Liver (tissue), 9 donors: ENCODE data around the gene PEX5L. TPM values are rescaled to one million over a fixed set of nuclear protein-coding genes. Genes with fewer than 3 reads are reported as not detected.

ENCODE experiments used
- DNase-seq: peaks from one replicate; pipeline ENCODE4 v3.0.0-alpha.2; 2017; ENCODE audit warnings: low spot score
- H3K27ac ChIP-seq, 2 donors: one replicate each; pipeline ENCODE4 v1.7.0; 2013; ENCODE audit warnings: inconsistent platforms in 2 of 2, low read length in 2 of 2, control low read depth in 1 of 2, low read depth in 1 of 2, mild to moderate bottlenecking in 1 of 2
- H3K27me3 ChIP-seq, 4 donors: one replicate each; pipeline versions ENCODE4 v1.6.1 to v1.7.0; 2013; ENCODE audit warnings: low read length in 3 of 4, inconsistent platforms in 1 of 4, mild to moderate bottlenecking in 1 of 4, moderate library complexity in 1 of 4; ENCODE audit not compliant: control insufficient read depth in 4 of 4, insufficient read depth in 4 of 4
- H3K36me3 ChIP-seq, 4 donors: one replicate each; pipeline versions ENCODE4 v1.6.1 to v1.7.0; 2013; ENCODE audit warnings: low read length in 3 of 4, mild to moderate bottlenecking in 3 of 4, low read depth in 1 of 4, moderate library complexity in 1 of 4; ENCODE audit not compliant: control insufficient read depth in 4 of 4, insufficient read depth in 3 of 4
- H3K4me1 ChIP-seq, 4 donors: one replicate each; pipeline versions ENCODE4 v1.6.1 to v1.7.0; 2013; ENCODE audit warnings: low read length in 3 of 4, mild to moderate bottlenecking in 3 of 4, moderate library complexity in 1 of 4; ENCODE audit not compliant: control insufficient read depth in 4 of 4, insufficient read depth in 4 of 4
- H3K4me3 ChIP-seq, 3 donors: one replicate each; pipeline versions ENCODE4 v1.6.1 to v1.7.0; 2013; ENCODE audit warnings: low read length in 3 of 3, control low read depth in 1 of 3, low read depth in 1 of 3, mild to moderate bottlenecking in 1 of 3
- H3K9ac ChIP-seq, 2 donors: one replicate each; pipeline ENCODE4 v1.7.0; 2013; ENCODE audit warnings: low read length in 2 of 2, mild to moderate bottlenecking in 2 of 2, moderate library complexity in 2 of 2, control low read depth in 1 of 2, low read depth in 1 of 2
- H3K9me3 ChIP-seq, 4 donors: one replicate each; pipeline versions ENCODE4 v1.6.1 to v1.7.0; 2013; ENCODE audit warnings: low read length in 3 of 4; ENCODE audit not compliant: control insufficient read depth in 4 of 4
- CTCF ChIP-seq: fragments of 150-350 bp; IDR thresholded peaks from 2 replicates; pipeline ENCODE4 v1.5.1; 2017; ENCODE audit warnings: improper control_type of control experiment, low read depth, low read length; ENCODE audit not compliant: missing input control
- EGR1 ChIP-seq, 2 donors: IDR thresholded peaks; 2 replicates each; pipeline ENCODE4 v1.6.1; 2016 to 2018; ENCODE audit warnings: antibody characterized with exemption in 2 of 2, low read depth in 2 of 2
- FOXA1 ChIP-seq: IDR thresholded peaks from 2 replicates; pipeline ENCODE4 v1.6.1; 2016; ENCODE audit warnings: antibody characterized with exemption
- FOXA2 ChIP-seq: IDR thresholded peaks from 2 replicates; pipeline ENCODE4 v1.6.1; 2016; ENCODE audit warnings: antibody characterized with exemption
- GABPA ChIP-seq, 2 donors: IDR thresholded peaks in 1 of 2; conservative IDR thresholded peaks in 1 of 2; 2 replicates each; pipeline ENCODE4 v1.6.1; 2016; ENCODE audit warnings: antibody characterized with exemption in 2 of 2, mild to moderate bottlenecking in 1 of 2, moderate library complexity in 1 of 2
- HNF4A ChIP-seq, 2 donors: conservative IDR thresholded peaks; 2 replicates each; pipeline ENCODE4 v1.6.1; 2016; ENCODE audit warnings: antibody characterized with exemption in 2 of 2, mild to moderate bottlenecking in 2 of 2
- HNF4G ChIP-seq: IDR thresholded peaks from 2 replicates; pipeline ENCODE4 v1.6.1; 2016; ENCODE audit warnings: antibody characterized with exemption
- JUND ChIP-seq, 2 donors: IDR thresholded peaks; 2 replicates each; pipeline ENCODE4 v1.6.1; 2016; ENCODE audit warnings: antibody characterized with exemption in 2 of 2
- NR2F2 ChIP-seq: IDR thresholded peaks from 2 replicates; pipeline ENCODE4 v1.6.1; 2016; ENCODE audit warnings: antibody characterized with exemption
- RAD21 ChIP-seq, 2 donors: IDR thresholded peaks; 2 replicates each; pipeline ENCODE4 v1.6.1; 2016; ENCODE audit warnings: antibody characterized with exemption in 2 of 2, mild to moderate bottlenecking in 2 of 2
- RXRA ChIP-seq, 2 donors: IDR thresholded peaks; 2 replicates each; pipeline ENCODE4 v1.6.1; 2017 to 2018; ENCODE audit warnings: antibody characterized with exemption in 2 of 2, mild to moderate bottlenecking in 1 of 2
- SP1 ChIP-seq: IDR thresholded peaks from 2 replicates; pipeline ENCODE4 v1.6.1; 2018; ENCODE audit warnings: antibody characterized with exemption, mild to moderate bottlenecking
- TAF1 ChIP-seq: conservative IDR thresholded peaks from 2 replicates; pipeline ENCODE4 v1.6.1; 2016; ENCODE audit warnings: antibody characterized with exemption, mild to moderate bottlenecking
- YY1 ChIP-seq: IDR thresholded peaks from 2 replicates; pipeline ENCODE4 v1.6.1; 2016; ENCODE audit warnings: antibody characterized with exemption, mild to moderate bottlenecking
- ZBTB33 ChIP-seq: IDR thresholded peaks from 2 replicates; pipeline ENCODE4 v1.6.1; 2016; ENCODE audit warnings: antibody characterized with exemption
- WGBS: extraction: QIAGEN DNeasy Blood & Tissue Kit; methylation state at CpG from one replicate; pipeline ENCODE4 v1.1.7; 2013; 5-methylcytosine and 5-hydroxymethylcytosine counted together
- polyA plus RNA-seq, 2 donors: library from polyadenylated mRNA; stranded (reverse) in 1 of 2; unstranded in 1 of 2; fragments of 200-250 nt in 1 of 2; fragments of >200 nt in 1 of 2; fragmentation: Nextera tagmentation in 1 of 2; extraction: Ambion mirVana in 1 of 2; gene quantifications; one replicate each; pipeline versions ENCODE4 v1.2.1 to v1.2.3, GENCODE V29; 2013 to 2015
- total RNA-seq, 2 donors: library from RNA; depleted of rRNA; stranded (reverse); fragments of >200 nt; gene quantifications; one replicate each; pipeline ENCODE4 v1.2.3, GENCODE V29; 2014
- TF ChIP-seq, protein P1 (sequence below): IDR thresholded peaks from 2 replicates; pipeline ENCODE4 v1.6.1; 2016; ENCODE audit warnings: antibody characterized with exemption
- TF ChIP-seq, protein P2 (sequence below): IDR thresholded peaks from 2 replicates; pipeline ENCODE4 v1.6.1; 2016; ENCODE audit warnings: antibody characterized with exemption, mild to moderate bottlenecking
- TF ChIP-seq, protein P3 (sequence below): IDR thresholded peaks from 2 replicates; pipeline ENCODE4 v1.6.1; 2016; ENCODE audit warnings: antibody characterized with exemption
- donor health status: healthy.
- donor health status: healthy.
- donor health status: healthy.
- donor health status: healthy.
- donor health status: healthy.

PEX5L gene
- total and polyA plus RNA-seq, 4 donors: 0.03 TPM; not detected in 3

DNA sequence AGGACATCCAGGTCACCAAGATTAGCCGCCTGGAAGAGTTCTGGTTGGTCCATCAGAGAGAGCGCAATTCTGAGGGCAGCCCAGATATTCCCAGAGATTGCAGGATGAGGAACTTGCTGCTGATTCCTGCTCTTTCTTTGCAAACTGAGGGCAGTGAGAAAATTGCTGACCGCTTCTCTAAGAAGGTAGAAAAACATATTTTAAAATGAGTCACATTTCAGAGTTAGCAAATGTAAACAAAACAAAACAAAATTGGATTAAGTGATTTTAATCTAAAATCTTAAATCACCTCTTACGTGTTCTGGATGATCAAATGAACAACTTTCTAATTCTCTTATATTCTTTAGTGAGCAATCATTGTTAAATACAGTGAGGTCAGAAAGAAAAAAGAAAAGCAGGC, 234.9 kb downstream of the PEX5L start:
- DNase-seq: no peak
- H3K4me1 ChIP-seq: no peaks in the 10 kb centered on the region
- H3K36me3 ChIP-seq: no peaks in the 10 kb centered on the region
- no peak overlapping the region for H3K27ac ChIP-seq
- H3K9ac ChIP-seq: no peak overlapping the region
- no peaks in the 10 kb centered on the region for H3K27me3 ChIP-seq
- 95% methylated on average over 4 of the region's 4 CpGs for WGBS
- no peaks in the 10 kb centered on the region for H3K9me3 ChIP-seq
- TF ChIP-seq SP1 (no peak), YY1 (no peak), FOXA1 (no peak), GABPA (IDR thresholded peaks at IDR 0.05 in 1 of 2, conservative IDR thresholded peaks at IDR 0.05 in 1 of 2) (no peak), CTCF (no peak), NR2F2 (no peak), TAF1 (no peak), ZBTB33 (no peak), RAD21 (IDR thresholded peaks at IDR 0.05) (no peak), HNF4G (no peak), FOXA2 (no peak), EGR1 (IDR thresholded peaks at IDR 0.05; ENCODE audit: low read depth in 2 of 2) (no peak)
- TF ChIP-seq, protein P1, sequence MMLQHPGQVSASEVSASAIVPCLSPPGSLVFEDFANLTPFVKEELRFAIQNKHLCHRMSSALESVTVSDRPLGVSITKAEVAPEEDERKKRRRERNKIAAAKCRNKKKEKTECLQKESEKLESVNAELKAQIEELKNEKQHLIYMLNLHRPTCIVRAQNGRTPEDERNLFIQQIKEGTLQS: no peak
- TF ChIP-seq, protein P2, sequence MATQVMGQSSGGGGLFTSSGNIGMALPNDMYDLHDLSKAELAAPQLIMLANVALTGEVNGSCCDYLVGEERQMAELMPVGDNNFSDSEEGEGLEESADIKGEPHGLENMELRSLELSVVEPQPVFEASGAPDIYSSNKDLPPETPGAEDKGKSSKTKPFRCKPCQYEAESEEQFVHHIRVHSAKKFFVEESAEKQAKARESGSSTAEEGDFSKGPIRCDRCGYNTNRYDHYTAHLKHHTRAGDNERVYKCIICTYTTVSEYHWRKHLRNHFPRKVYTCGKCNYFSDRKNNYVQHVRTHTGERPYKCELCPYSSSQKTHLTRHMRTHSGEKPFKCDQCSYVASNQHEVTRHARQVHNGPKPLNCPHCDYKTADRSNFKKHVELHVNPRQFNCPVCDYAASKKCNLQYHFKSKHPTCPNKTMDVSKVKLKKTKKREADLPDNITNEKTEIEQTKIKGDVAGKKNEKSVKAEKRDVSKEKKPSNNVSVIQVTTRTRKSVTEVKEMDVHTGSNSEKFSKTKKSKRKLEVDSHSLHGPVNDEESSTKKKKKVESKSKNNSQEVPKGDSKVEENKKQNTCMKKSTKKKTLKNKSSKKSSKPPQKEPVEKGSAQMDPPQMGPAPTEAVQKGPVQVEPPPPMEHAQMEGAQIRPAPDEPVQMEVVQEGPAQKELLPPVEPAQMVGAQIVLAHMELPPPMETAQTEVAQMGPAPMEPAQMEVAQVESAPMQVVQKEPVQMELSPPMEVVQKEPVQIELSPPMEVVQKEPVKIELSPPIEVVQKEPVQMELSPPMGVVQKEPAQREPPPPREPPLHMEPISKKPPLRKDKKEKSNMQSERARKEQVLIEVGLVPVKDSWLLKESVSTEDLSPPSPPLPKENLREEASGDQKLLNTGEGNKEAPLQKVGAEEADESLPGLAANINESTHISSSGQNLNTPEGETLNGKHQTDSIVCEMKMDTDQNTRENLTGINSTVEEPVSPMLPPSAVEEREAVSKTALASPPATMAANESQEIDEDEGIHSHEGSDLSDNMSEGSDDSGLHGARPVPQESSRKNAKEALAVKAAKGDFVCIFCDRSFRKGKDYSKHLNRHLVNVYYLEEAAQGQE: no peak
- TF ChIP-seq, protein P3, sequence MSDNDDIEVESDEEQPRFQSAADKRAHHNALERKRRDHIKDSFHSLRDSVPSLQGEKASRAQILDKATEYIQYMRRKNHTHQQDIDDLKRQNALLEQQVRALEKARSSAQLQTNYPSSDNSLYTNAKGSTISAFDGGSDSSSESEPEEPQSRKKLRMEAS: no peak
- no peak overlapping the region for H3K4me3 ChIP-seq

GRCh38 chr3:179801263-179801662, 235.5 kb downstream of the PEX5L start:
- no peaks in the 10 kb centered on the region for H3K36me3 ChIP-seq
- no peak overlapping the region for H3K4me3 ChIP-seq
- H3K27me3 ChIP-seq: no peaks in the 10 kb centered on the region
- DNase-seq: no peak
- no peak overlapping the region for H3K27ac ChIP-seq
- TF ChIP-seq RXRA (IDR thresholded peaks at IDR 0.05) (no peak), FOXA2 (no peak), HNF4A (conservative IDR thresholded peaks at IDR 0.05) (no peak), GABPA (IDR thresholded peaks at IDR 0.05 in 1 of 2, conservative IDR thresholded peaks at IDR 0.05 in 1 of 2) (no peak), JUND (IDR thresholded peaks at IDR 0.05) (no peak), CTCF (no peak), NR2F2 (no peak)
- no peaks in the 10 kb centered on the region for H3K4me1 ChIP-seq
- H3K9me3 ChIP-seq: no peaks in the 10 kb centered on the region
- no peak overlapping the region for H3K9ac ChIP-seq
